Adrenal gland (tissue), 12 donors: ENCODE data around the gene RANBP2. TPM values are rescaled to one million over a fixed set of nuclear protein-coding genes. Genes with fewer than 3 reads are reported as not detected.

ENCODE experiments used
- DNase-seq, 7 donors: peaks; one replicate each; pipeline ENCODE4 v3.0.0-alpha.2; 2019 to 2020
- H3K27ac ChIP-seq, 5 donors: fragments of 200-600 bp; sonication (generic) in 4 of 5; 1 replicate in 3 of 5; 2 replicates in 2 of 5; pipeline versions ENCODE4 v1.5.1 to v1.8.0; 2016 to 2020; ENCODE audit warnings: mild to moderate bottlenecking in 1 of 5
- H3K27me3 ChIP-seq: fragments of 200-600 bp; 2 replicates; pipeline ENCODE4 v1.8.0; 2021
- H3K36me3 ChIP-seq, 2 donors: fragments of 200-600 bp; replicated peaks in 1 of 2; 1 replicate in 1 of 2; 2 replicates in 1 of 2; pipeline versions ENCODE4 v1.5.1 to v1.8.0; 2018 to 2022
- H3K4me1 ChIP-seq, 2 donors: fragments of 200-600 bp; replicated peaks in 1 of 2; 1 replicate in 1 of 2; 2 replicates in 1 of 2; pipeline versions ENCODE4 v1.5.1 to v1.8.0; 2018 to 2021
- H3K4me3 ChIP-seq, 4 donors: fragments of 200-600 bp; sonication (generic) in 3 of 4; one replicate each; pipeline ENCODE4 v1.5.1; 2016 to 2018
- H3K9me3 ChIP-seq, 3 donors: fragments of 200-600 bp; sonication (generic) in 1 of 3; replicated peaks in 1 of 3; 1 replicate in 2 of 3; 2 replicates in 1 of 3; pipeline versions ENCODE4 v1.5.1 to v1.8.0; 2016 to 2021
- POLR2A ChIP-seq, 2 donors: fragments of 450-650 bp; IDR thresholded peaks; one replicate each; pipeline ENCODE4 v1.6.1; 2017; ENCODE audit warnings: antibody characterized with exemption in 2 of 2, mild to moderate bottlenecking in 2 of 2, moderate library complexity in 1 of 2
- WGBS, 4 donors: extraction: QIAGEN DNeasy Blood & Tissue Kit in 2 of 4; methylation state at CpG; one replicate each; pipeline versions ENCODE4 v1.1.5 to v1.1.7; 2013 to 2017; 5-methylcytosine and 5-hydroxymethylcytosine counted together
- intact Hi-C, 2 donors: fragments of 100-400 bp; cut with DNase I; formaldehyde crosslinking; loops; one replicate each; pipeline versions ENCODE4 v1.14.1 to v1.15.0; 2022 to 2023
- polyA plus RNA-seq, 3 donors: library from polyadenylated mRNA; stranded (reverse); fragments of 200-250 nt in 2 of 3; fragments of 350-450 nt in 1 of 3; fragmentation: Illumina TruSeq in 1 of 3; extraction: RNeasy Lipid Tissue Mini Kit (QIAGEN cat#74804) in 1 of 3; gene quantifications; one replicate each; pipeline ENCODE4 v1.2.3, GENCODE V29; 2013 to 2014
- total RNA-seq, 9 donors: library from RNA; depleted of rRNA in 4 of 9; stranded (reverse); fragments of >200 nt in 4 of 9; fragments of 120-200 nt in 1 of 9; fragmentation: NEBNext Ultra II Directional in 1 of 9; extraction: Animal tissue kit (Norgen Biotek cat#: 25700) in 1 of 9; gene quantifications; one replicate each; pipeline versions ENCODE4 v1.1.0 to v1.2.4, GENCODE V29; 2013 to 2023
- TF ChIP-seq, protein P1 (sequence below), 6 experiments: fragments of 450-650 bp in 4 of 6; fragments of 200-600 bp in 2 of 6; sonication (generic) in 1 of 6; IDR thresholded peaks; 1 replicate in 5 of 6; 2 replicates in 1 of 6; pipeline versions ENCODE4 v1.5.1 to v1.8.0; 2016 to 2021; ENCODE audit warnings: antibody characterized with exemption in 6 of 6, mild to moderate bottlenecking in 2 of 6, moderate library complexity in 1 of 6
- donor health status: healthy with polysubstance abuse.
- donor health status: Bipolar disorder and iron deficiency.
- donor health status: DM: yes; HTN: yes; CAD: no.
- donor health status: DM: no; HTN: no; CAD: no.
- donor health status: DM: no; HTN: no; CAD: no.
- donor health status: DM: yes; HTN: yes; CAD: no.

The RANBP2 gene
- total and polyA plus RNA-seq, 12 donors: 17.7 to 85.3 (median 68.5) TPM

DNA sequence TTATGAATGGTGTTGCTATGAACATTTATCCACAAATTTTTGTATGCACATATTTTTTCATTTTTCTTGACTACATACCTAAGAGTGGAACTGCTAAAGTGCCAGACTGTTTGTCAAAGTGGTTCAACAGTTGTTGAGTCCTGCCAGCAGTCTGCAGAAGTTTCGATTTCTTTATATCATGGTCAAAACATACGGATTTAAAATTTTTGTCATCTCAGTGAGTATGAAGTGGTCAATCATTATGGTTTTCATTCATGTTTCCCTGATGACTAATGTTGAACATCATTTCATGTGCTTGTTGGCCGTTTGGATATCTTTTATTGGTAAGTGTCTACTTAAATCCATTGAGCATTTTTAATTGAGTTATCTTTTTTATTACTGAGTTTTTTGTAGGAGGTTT lies 106.5 kb downstream of the RANBP2 start:
- no peaks in the 10 kb centered on the region for H3K4me1 ChIP-seq
- WGBS, 4 donors: 86 to 92% (median 88%) methylated on average over 3 of the region's 3 CpGs
- no peak for DNase-seq
- no peaks in the 10 kb centered on the region for H3K27me3 ChIP-seq
- TF ChIP-seq, protein P1, sequence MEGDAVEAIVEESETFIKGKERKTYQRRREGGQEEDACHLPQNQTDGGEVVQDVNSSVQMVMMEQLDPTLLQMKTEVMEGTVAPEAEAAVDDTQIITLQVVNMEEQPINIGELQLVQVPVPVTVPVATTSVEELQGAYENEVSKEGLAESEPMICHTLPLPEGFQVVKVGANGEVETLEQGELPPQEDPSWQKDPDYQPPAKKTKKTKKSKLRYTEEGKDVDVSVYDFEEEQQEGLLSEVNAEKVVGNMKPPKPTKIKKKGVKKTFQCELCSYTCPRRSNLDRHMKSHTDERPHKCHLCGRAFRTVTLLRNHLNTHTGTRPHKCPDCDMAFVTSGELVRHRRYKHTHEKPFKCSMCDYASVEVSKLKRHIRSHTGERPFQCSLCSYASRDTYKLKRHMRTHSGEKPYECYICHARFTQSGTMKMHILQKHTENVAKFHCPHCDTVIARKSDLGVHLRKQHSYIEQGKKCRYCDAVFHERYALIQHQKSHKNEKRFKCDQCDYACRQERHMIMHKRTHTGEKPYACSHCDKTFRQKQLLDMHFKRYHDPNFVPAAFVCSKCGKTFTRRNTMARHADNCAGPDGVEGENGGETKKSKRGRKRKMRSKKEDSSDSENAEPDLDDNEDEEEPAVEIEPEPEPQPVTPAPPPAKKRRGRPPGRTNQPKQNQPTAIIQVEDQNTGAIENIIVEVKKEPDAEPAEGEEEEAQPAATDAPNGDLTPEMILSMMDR (IDR thresholded peaks at IDR 0.05): no peak
- no peak for TF ChIP-seq POLR2A (IDR thresholded peaks at IDR 0.05)
- no peaks in the 10 kb centered on the region for H3K36me3 ChIP-seq
- no peak overlapping the region for H3K4me3 ChIP-seq
- no peaks in the 10 kb centered on the region for H3K9me3 ChIP-seq
- intact Hi-C loops: no loop called here
- no peak overlapping the region for H3K27ac ChIP-seq

DNA sequence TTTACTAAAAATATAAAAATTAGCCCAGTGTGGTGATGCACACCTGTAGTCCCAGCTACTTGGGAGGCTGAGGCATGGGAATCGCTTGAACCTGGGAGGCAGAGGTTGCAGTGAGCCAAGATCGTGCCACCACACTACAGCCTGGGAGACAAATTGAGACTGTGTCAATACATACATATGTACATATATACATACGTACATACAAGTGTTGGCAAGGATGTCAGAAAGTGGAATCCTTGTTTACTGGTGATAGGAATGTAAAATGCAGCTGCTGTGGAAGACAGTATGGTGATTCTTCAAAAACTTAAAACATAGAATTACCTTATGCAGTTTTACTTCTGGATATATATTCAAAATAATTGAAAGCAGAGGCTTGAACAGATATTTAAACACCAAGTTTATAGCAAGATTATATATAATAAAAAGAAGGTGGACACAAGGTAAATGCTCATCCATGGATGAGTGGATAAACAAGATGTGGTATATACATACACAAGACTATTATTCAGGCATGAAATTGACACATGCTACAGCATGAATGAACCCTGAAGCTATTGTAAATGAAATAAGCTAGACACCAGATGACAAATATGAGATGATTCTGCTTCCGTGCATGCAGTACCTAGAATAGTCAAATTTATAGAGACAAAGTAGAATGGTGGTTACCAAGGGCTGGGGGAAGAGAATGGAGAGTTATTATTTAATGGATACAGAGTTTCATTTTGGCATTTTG lies 110.5 kb downstream of the RANBP2 start:
- intact Hi-C loops: no loop called here
- Histone ChIP-seq H3K27me3 (no peaks in the 10 kb centered on the region), H3K9me3 (no peaks in the 10 kb centered on the region), H3K4me3 (no peak overlapping the region), H3K36me3 (no peaks in the 10 kb centered on the region), H3K27ac (no peak overlapping the region), H3K4me1 (no peaks in the 10 kb centered on the region)
- WGBS, 4 donors: 92 to 98% (median 94%) methylated on average over 4 of the region's 4 CpGs
- DNase-seq: no peak
- TF ChIP-seq, protein P1 (IDR thresholded peaks at IDR 0.05): no peak
- TF ChIP-seq POLR2A (IDR thresholded peaks at IDR 0.05): no peak

DNA sequence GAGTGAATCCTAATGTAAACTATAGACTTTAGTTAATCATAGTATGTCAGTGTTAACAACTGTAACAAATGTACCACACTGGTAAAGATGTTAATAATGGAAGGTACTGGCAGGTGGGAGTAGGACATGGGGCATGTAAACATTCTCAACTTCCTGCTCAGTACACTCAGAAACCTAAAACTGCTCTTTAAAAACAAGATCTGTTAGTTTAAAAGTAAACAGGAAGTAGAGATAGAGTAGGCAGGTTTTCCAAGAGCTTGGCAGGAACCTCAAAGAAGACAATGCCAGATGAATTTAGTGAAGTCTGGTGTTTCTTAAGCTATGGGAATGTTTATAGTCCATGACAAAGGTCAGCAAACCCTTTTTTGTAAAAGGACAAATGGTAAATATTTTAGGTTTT lies 113.9 kb downstream of the RANBP2 start:
- Histone ChIP-seq H3K27ac (no peak overlapping the region), H3K27me3 (no peaks in the 10 kb centered on the region), H3K4me3 (no peak overlapping the region), H3K4me1 (no peaks in the 10 kb centered on the region), H3K36me3 (no peaks in the 10 kb centered on the region), H3K9me3 (no peaks in the 10 kb centered on the region)
- no peak for DNase-seq
- intact Hi-C loops: no loop called here
- TF ChIP-seq, protein P1 (IDR thresholded peaks at IDR 0.05): no peak
- TF ChIP-seq POLR2A (IDR thresholded peaks at IDR 0.05): no peak

DNA sequence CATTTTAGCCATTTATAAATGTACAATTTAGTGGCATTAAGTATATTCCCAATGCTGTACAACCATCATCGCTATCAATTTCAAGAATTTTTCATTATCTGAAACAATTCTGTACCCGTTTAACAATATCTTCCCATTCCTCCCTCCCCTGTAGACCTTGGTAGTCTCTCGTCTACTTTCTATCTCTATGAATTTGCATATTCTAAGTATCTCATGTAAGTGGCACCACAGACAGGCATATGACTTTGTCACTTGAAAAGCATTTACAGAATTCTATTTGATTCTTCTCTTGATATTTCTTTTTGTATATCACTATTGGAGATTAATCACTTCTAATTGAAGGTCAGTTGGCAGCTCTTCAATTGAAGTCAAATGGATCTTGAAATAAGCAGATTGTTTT lies 115.3 kb downstream of the RANBP2 start:
- DNase-seq: no peak
- intact Hi-C loops: no loop called here
- 65 to 73% (median 67%) methylated on average over 3 of the region's 3 CpGs for WGBS, 4 donors
- Histone ChIP-seq H3K27me3 (no peaks in the 10 kb centered on the region), H3K9me3 (no peaks in the 10 kb centered on the region), H3K4me3 (no peak overlapping the region), H3K36me3 (peaks cover 0 to 7% of the 10 kb centered on the region in 2 donors), H3K4me1 (no peaks in the 10 kb centered on the region), H3K27ac (no peak overlapping the region)
- no peak for TF ChIP-seq POLR2A (IDR thresholded peaks at IDR 0.05)
- TF ChIP-seq, protein P1 (IDR thresholded peaks at IDR 0.05): no peak
